ENCODE data around the gene PTGDS.
A peak's percentile ranks its signal among the peaks of the same experiment; 100 is the strongest.

Gene PTGDS

GRCh38 chr9:136977223-136977622 is at the start of gene PTGDS:
Gene PTGDS (plus strand): TSS chr9:136977504. CDS start chr9:136977579, 75 bp downstream.
- no peak for DNase-seq

- DNase-seq, result no peak
Measured at GRCh38 chr9:136928591-136928990, 48.7 kb upstream of the PTGDS start.

GRCh38 chr9:136930014-136930413 is 47.3 kb upstream of the PTGDS start:
- DNase-seq, result no peak

DNA sequence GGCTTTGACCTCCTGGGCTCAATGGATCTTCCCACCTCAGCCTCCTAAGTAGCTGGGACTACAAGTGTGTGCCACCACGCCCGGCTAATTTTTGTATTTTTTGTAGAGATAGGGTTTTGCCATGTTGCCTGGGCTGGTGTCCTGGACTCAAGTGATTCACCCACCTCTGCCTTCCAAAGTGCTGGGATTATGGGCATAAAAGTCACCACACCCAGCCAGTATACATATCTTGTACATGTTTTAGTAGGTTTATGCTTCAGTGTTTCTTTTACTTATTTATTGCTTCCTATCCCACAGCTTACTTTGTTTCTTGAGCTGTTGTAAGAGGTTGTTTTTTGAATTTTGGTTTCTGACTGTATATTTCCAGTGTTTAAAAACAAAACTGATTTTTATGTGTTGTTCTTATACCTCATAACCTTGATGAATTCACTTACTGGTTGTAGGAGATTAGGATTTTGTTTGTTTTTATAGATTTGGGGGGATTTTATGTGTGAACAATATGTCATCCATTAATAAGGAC is 45.6 kb upstream of the PTGDS start:
- no peak for DNase-seq

DNA sequence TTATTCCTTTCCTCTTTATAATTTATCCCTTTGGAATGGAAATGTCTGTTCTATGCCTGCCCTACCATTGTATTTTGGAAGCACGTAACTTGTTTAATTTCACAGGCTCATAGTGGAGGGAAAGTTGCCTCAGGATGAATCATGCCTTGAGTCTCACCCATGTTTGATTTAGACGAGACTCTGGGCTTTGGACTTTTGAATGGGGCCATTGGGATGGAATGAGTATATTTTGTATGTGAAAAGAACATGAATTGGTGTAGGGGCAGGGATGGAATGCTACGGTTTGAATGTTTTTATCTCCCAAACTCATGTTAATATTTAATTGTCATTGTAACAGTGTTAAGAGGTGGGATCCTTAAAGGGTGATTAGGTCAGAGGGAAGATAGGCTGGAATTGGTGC is 43.0 kb upstream of the PTGDS start:
- DNase-seq, result no peak

DNA sequence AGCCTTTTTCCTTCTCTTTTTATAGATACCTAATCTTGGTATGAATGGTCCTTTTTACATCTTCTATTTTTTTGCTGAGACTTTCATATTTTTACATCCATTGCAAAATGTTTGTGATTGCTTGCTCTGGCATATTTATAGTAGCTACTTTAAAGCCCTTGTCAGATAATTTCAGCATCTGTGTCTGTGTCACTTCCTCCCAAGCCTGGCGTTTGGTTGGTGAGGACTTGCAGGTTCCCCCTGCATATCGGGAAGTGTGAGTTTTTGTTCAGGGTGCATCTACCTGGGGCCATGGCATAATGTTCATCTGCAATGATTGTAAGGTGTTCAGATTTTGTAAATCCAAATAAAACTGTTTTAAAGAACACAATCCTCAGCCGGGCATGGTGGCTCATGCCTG is 41.7 kb upstream of the PTGDS start:
- no peak for DNase-seq

DNA sequence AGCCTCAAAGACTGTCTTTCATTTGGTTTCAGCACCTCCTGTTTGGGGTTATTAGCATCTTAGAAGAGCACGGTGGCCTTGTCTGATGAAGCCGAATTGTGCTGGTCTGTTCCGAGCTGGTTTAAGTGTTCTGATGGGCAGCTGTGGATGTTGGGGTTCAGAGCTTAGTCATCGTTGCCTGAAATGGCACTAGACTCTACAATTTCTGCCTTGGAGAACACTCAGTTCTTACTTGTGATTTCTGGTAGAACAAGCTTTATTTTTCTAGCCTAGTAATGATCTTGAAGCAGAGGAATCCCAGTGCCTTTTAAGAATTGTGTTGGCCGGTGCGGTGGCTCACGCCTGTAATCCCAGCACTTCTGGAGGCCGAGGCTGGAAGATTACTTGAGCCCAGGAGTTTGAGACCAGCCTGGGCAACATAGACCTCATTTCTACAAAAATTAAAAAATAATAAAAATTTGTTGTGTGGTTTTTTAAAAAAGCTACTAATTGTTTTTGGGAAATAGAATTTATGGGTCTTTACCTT is 40.6 kb upstream of the PTGDS start:
- no peak for DNase-seq

DNA sequence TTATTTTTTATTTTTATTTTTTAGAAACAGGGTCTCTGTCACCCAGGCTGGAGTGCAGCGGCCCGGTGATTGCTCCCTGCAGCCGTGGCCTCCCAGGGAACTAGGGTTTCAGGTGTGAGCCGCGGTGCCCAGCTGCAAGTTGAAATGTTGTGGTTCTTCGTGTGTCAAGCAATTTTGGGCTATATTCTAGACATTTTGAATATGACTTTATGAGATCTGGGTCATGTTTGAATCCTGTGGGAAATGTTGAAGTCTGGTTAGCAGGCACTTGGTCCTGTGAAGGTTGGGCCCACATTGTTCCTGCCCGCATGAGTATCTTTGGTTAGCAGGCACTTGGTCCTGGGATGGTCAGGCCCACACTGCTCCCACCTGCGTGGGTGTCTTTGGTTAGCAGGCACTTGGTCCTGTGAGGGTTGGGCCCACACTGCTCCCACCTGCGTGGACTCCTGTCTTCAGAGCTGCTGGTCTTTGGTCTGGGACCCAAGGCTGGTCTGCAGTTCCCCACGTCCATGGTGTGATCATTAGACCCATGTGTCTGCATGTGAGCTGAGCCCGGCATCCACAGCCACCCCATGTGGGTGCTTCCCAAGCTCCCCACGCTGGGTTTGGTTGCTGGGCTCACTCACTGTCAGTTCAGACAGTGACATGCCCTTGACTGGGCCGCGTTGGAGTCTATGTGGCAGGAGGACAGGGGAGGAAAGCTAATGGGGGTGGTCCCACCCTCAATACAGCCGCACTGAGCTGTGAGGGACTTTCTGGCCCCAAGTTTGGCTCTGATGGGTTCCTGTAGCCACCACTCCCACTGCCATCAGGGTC is 39.9 kb upstream of the PTGDS start:
- no peak for DNase-seq

DNA sequence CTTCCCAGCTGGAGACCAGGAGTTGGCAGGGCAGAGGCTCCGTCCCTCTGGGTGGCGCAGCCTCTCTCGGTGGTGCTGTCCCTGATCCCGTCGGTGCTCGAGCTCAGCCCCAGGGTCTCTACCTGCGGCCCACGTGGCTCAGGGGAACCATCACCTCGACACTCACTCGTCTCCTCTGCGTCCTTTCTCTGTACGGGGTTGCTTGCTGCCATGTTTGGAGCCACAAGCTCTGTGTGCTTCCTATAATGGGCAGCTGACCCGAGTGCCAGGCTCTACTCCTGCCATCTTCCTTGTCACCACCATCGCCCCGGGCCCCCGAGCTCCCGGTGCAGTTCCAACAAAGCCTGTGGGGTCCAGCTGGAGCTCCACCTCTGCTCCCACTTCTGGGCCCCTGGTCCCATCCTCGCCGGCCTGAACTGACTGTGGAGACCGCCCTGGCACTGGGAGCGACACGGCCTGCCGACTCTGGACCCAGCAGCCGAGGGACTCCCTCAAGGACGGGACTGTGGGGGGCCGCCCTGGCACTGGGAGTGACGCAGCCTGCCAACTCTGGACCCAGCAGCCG is 37.8 kb upstream of the PTGDS start:
- no peak for DNase-seq

GRCh38 chr9:136939996-136940525 is 37.2 kb upstream of the PTGDS start:
- DNase-seq, result no peak

- DNase-seq, result no peak
Measured at GRCh38 chr9:136940526-136941230, 36.6 kb upstream of the PTGDS start.

- DNase-seq, result no peak
Measured at GRCh38 chr9:136941231-136942111, 35.8 kb upstream of the PTGDS start.

- no peak for DNase-seq
Measured at GRCh38 chr9:136942112-136942880, 35.0 kb upstream of the PTGDS start.

GRCh38 chr9:136942881-136943230 is 34.4 kb upstream of the PTGDS start:
- DNase-seq, result no peak

GRCh38 chr9:136943291-136944211 is 33.8 kb upstream of the PTGDS start:
- no peak for DNase-seq

DNA sequence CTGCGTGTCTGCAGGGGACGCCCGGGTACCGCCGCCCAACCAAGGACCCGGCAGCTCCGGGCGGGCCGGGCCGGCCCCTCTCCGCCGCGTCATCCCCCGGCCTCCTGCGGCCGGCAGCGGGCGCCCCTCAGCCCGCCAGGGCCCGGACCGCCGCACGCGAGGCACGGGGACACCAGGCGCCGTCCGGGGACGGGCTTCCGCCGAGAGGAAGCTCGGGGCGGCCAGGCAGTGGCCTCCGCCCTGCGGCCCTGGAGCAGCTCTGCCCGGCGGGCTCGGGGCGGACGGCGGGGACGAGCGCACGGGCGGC is 33.1 kb upstream of the PTGDS start:
- DNase-seq, result peak in 1 of 2 experiments; percentile 65

DNA sequence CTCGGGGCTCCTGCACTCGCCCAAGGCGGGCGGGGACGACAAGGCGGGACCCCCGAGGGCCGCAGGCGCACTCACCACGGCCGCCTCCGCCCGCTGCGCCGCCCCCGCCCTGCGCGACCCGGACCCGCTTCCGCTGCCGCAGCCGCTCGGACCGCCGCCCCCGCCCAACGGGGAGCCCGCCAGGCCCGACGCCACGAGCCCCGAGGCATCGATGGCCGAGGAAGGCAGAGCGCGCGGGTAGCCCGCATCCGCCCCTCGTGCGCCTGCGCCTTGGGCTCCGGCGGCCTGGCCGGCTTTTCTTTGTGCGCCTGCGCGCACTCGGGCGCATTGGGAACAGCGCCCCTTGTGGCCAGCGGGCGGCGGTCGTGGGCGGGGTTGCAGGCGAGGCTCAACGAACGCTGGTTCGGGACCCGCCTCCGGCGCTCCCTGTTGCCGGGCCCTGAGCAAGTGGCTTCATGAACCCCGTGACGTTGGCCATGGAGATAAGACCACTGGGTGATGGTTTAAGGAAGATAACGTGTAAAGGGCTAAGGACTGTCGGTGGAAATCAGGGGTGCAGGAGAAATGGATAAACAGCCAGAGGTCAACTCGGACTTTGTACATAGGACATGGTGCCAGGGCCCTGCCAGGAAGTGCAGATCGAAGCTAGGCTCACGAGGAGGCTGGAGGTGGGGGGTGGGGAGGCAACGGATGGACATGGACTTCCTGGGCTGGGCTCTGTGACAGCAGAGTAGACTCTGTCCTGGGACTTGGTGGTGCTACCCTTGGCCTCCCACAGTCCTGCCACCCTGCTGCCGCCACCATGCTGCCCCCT is 32.6 kb upstream of the PTGDS start, which contains the start of the genes C8G and FBXW5:
C8G (plus strand) TSS at position 725 of the 814 bp plus-strand sequence; CDS start at position 803, 78 bp downstream.
FBXW5 (minus strand) TSS at position 220 of the 814 bp plus-strand sequence. CDS start 655 bp downstream, outside the sequence.
- DNase-seq, result peak; percentile 87 to 89

DNA sequence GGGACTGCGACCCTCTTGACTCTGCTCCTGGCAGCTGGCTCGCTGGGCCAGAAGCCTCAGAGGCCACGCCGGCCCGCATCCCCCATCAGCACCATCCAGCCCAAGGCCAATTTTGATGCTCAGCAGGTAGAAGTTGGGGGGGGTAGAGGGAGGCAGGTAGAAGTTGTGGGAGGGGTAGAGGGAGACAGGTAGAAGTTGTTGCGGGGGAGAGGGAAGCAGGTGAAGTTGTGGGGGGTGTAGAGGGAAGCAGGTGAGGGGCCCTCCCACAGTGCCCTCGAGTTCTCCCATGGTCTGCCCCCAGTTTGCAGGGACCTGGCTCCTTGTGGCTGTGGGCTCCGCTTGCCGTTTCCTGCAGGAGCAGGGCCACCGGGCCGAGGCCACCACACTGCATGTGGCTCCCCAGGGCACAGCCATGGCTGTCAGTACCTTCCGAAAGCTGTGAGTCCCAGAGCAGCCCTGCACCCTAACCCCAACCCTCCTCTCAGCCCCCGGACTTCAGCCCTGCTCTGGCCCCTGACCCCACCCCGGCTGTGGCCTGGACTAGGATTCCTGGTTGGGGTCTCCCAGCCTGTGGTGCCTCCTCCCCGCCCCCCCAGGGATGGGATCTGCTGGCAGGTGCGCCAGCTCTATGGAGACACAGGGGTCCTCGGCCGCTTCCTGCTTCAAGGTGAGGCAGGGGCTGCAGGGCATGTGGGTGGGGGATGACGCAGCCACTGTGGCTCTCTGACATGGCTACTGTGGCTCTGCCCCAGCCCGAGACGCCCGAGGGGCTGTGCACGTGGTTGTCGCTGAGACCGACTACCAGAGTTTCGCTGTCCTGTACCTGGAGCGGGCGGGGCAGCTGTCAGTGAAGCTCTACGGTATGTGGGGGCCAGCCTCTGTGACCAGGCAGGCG is 31.7 kb upstream of the PTGDS start:
- DNase-seq, result no peak
